ENCODE data around the gene MAML2. TPM values are rescaled to one million over a fixed set of nuclear protein-coding genes. Genes with fewer than 3 reads are reported as not detected.

Gene MAML2
- total and polyA plus RNA-seq, 2 of the 13 experiments (the other 11 are each of a cell fraction or from before 2014, with no cell fraction given): 2.3 to 25.9 TPM

DNA sequence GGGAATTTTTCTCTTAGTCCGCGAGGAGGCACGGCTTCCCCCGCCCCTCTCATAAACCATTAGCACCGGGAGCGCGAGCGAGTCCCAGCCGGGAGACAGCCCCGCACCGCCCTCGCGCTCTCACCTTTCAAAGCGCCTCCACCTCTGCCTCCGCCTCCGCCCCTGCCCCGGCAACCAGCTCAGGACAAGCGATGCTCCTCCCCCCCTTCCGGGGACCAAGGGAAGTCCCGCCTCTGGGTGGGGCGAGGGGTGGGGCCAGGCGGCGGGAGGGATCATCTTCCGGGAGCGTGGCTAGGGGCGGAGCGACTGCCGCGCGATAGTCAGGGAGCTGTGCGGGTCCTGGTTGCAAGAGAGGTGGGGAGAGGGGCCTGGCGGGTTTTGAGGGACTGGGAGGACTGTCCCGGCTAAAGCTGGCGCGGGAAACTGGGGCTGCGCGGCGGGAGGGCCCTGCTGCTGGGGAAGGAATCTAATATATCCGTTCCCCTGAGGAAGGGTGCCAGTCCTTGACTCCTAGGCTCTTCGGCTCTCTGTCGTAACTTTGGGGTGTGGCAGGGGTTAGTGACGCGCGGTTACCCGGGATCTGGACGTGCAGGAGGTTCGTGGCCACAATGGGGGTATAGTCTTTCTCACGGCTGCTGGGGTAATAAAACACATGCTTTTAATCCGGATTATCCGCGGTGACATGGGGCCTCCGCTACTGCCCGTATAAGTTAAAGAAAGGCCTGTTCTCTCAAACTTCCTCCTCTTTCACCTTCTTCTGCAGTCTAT is 46.9 kb upstream of the MAML2 start, which contains the start of the genes CCDC82 and JRKL (continued):
- TF ChIP-seq, protein P1, sequence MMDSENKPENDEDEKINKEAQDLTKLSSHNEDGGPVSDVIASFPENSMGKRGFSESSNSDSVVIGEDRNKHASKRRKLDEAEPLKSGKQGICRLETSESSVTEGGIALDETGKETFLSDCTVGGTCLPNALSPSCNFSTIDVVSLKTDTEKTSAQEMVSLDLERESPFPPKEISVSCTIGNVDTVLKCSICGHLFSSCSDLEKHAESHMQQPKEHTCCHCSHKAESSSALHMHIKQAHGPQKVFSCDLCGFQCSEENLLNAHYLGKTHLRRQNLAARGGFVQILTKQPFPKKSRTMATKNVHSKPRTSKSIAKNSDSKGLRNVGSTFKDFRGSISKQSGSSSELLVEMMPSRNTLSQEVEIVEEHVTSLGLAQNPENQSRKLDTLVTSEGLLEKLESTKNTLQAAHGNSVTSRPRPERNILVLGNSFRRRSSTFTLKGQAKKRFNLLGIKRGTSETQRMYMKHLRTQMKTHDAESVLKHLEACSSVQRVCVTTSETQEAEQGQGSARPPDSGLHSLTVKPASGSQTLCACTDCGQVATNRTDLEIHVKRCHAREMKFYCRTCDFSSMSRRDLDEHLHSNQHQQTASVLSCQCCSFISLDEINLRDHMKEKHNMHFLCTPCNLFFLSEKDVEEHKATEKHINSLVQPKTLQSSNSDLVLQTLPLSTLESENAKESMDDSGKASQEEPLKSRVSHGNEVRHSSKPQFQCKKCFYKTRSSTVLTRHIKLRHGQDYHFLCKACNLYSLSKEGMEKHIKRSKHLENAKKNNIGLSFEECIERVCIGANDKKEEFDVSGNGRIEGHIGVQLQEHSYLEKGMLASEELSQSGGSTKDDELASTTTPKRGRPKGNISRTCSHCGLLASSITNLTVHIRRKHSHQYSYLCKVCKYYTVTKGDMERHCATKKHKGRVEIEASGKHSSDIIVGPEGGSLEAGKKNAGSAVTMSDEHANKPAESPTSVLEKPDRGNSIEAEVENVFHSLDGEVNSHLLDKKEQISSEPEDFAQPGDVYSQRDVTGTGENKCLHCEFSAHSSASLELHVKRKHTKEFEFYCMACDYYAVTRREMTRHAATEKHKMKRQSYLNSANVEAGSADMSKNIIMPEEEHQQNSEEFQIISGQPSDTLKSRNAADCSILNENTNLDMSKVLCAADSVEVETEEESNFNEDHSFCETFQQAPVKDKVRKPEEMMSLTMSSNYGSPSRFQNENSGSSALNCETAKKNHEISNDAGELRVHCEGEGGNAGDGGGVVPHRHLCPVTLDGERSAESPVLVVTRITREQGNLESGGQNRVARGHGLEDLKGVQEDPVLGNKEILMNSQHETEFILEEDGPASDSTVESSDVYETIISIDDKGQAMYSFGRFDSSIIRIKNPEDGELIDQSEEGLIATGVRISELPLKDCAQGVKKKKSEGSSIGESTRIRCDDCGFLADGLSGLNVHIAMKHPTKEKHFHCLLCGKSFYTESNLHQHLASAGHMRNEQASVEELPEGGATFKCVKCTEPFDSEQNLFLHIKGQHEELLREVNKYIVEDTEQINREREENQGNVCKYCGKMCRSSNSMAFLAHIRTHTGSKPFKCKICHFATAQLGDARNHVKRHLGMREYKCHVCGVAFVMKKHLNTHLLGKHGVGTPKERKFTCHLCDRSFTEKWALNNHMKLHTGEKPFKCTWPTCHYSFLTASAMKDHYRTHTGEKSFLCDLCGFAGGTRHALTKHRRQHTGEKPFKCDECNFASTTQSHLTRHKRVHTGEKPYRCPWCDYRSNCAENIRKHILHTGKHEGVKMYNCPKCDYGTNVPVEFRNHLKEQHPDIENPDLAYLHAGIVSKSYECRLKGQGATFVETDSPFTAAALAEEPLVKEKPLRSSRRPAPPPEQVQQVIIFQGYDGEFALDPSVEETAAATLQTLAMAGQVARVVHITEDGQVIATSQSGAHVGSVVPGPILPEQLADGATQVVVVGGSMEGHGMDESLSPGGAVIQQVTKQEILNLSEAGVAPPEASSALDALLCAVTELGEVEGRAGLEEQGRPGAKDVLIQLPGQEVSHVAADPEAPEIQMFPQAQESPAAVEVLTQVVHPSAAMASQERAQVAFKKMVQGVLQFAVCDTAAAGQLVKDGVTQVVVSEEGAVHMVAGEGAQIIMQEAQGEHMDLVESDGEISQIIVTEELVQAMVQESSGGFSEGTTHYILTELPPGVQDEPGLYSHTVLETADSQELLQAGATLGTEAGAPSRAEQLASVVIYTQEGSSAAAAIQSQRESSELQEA (CRISPR knock-in tag; IDR thresholded peaks at IDR 0.05; ENCODE audit: not compliant biosample characterization): no peak
- TF ChIP-seq, protein P2, sequence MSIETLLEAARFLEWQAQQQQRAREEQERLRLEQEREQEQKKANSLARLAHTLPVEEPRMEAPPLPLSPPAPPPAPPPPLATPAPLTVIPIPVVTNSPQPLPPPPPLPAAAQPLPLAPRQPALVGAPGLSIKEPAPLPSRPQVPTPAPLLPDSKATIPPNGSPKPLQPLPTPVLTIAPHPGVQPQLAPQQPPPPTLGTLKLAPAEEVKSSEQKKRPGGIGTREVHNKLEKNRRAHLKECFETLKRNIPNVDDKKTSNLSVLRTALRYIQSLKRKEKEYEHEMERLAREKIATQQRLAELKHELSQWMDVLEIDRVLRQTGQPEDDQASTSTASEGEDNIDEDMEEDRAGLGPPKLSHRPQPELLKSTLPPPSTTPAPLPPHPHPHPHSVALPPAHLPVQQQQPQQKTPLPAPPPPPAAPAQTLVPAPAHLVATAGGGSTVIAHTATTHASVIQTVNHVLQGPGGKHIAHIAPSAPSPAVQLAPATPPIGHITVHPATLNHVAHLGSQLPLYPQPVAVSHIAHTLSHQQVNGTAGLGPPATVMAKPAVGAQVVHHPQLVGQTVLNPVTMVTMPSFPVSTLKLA (IDR thresholded peaks at IDR 0.05): peak; percentile 48
- peak; percentile 35; the same call in 1 of the 2 replicates for TF ChIP-seq TARDBP (CRISPR knock-in tag; IDR thresholded peaks at IDR 0.05)
- peak; percentile 89; the same call in 1 of the 2 replicates for TF ChIP-seq ZNF607 (CRISPR knock-in tag; IDR thresholded peaks at IDR 0.05; ENCODE audit: borderline replicate concordance)
- TF ChIP-seq NRL (CRISPR knock-in tag; IDR thresholded peaks at IDR 0.05; ENCODE audit: borderline replicate concordance): peak; percentile 88
- TF ChIP-seq CENPX (CRISPR knock-in tag; IDR thresholded peaks at IDR 0.05): no peak
- peak; percentile 60; the same call in 1 of the 2 replicates for TF ChIP-seq ZSCAN12 (CRISPR knock-in tag; IDR thresholded peaks at IDR 0.05)
- no peak for TF ChIP-seq ZNF674 (CRISPR knock-in tag; IDR thresholded peaks at IDR 0.05; ENCODE audit: low read depth)
- no peak; the same call in 1 of the 2 replicates for TF ChIP-seq RFX3 (CRISPR knock-in tag; IDR thresholded peaks at IDR 0.05)
- no peak for TF ChIP-seq ZNF792 (CRISPR knock-in tag; IDR thresholded peaks at IDR 0.05)
- TF ChIP-seq, protein P3, sequence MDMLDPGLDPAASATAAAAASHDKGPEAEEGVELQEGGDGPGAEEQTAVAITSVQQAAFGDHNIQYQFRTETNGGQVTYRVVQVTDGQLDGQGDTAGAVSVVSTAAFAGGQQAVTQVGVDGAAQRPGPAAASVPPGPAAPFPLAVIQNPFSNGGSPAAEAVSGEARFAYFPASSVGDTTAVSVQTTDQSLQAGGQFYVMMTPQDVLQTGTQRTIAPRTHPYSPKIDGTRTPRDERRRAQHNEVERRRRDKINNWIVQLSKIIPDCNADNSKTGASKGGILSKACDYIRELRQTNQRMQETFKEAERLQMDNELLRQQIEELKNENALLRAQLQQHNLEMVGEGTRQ (IDR thresholded peaks at IDR 0.05; ENCODE audit: low read depth, low read length): no peak
- TF ChIP-seq, protein P3 (CRISPR knock-in tag; IDR thresholded peaks at IDR 0.05; ENCODE audit: borderline replicate concordance): no peak
- no peak for TF ChIP-seq ZNF781 (CRISPR knock-in tag; IDR thresholded peaks at IDR 0.05; ENCODE audit: borderline replicate concordance, not compliant biosample characterization)
- TF ChIP-seq SCMH1 (CRISPR knock-in tag; IDR thresholded peaks at IDR 0.05; ENCODE audit: borderline replicate concordance): no peak
- TF ChIP-seq RBFOX2 (IDR thresholded peaks at IDR 0.05; ENCODE audit: low read depth, low read length): peak; percentile 92
- no peak for TF ChIP-seq TRIM24 (CRISPR knock-in tag; IDR thresholded peaks at IDR 0.05)
- TF ChIP-seq BRD4 (CRISPR knock-in tag; IDR thresholded peaks at IDR 0.05): peak; percentile 57; the same call in 1 of the 2 replicates
- TF ChIP-seq ZNF235 (CRISPR knock-in tag; IDR thresholded peaks at IDR 0.05; ENCODE audit: borderline replicate concordance): no peak
